HG03066 (cell line): ENCODE measurements around the gene SDCBP2.

ENCODE experiments used
- ATAC-seq: cut with Tn5 transposase; IDR thresholded peaks from one replicate; pipeline ENCODE4 v1.9.1; 2021; ENCODE audit warnings: low read depth; ENCODE audit not compliant: unreplicated experiment

Gene SDCBP2

DNA sequence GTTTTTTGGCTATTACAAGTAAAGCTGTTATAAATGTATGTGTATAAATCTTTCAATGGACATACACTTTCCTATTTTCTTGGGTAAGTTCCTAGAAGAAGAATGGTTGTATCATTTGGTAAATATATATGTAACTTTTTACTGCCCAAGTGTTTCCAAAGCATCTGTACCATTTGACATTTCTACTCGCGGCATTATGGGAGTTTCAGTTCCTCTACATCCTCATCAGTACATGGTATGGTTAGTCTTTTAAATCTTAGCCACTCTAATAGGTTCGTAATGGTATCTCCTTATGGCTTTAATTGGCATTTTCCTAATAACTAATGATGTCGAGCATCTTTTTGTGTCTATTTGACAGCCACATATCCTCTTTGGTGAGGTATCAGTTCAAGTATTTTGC lies 49.9 kb downstream of the SDCBP2 start:
- ATAC-seq: no peak

DNA sequence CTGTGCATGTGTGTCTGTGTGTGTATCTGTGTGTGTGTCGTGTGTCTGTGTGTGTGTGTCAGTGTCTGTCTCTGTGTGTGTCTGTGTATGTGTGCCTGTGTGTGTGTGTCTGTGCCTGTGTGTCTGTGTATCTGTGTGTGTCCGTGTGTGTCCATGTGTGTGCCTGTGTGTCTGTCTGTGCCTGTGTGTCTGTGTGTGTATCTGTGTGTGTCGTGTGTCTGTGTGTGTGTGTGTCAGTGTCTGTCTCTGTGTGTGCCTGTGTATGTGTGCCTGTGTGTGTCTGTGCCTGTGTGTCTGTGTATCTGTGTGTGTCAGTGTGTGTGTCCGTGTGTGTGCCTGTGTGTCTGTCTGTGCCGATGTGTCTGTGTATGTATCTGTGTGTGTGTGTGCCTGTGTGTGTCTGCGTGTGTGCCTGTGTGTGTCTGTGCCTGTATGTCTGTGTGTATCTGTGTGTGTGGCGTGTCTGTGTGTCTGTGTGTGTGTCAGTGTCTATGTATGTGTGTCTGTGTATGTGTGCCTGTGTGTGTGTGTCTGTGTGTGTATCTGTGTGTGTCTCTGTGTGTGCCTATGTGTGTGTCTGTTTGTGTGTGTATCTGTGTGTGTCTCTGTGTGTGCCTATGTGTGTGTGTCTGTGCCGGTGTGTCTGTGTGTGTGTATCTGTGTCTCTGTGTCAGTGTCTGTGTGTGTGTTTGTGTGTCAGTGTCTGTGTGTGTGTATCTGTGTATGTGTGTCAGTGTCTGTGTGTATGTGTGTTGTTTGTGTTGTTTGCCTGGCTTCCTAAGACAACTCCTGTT lies 51.2 kb downstream of the SDCBP2 start:
- ATAC-seq: no peak

DNA sequence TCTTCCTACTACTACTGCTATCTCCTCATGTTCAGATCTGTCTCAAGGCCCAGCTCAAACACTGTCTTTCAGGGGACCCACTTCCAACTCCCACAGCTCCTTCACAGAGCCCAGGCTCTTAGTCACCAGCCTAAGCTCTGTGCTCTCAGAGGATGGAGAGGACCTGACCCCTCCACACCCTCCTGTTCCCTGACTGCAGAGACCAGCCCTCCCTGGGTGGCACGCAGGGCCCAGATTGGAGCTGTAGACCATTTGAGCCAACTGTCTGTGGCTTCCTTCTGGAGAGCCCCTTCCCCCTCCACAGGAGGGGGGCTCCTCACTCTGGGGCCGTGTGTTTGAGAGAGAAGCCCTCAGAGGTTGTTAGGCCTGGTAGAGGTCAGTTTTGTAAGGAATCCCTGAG lies 53.0 kb downstream of the SDCBP2 start:
- ATAC-seq: no peak

DNA sequence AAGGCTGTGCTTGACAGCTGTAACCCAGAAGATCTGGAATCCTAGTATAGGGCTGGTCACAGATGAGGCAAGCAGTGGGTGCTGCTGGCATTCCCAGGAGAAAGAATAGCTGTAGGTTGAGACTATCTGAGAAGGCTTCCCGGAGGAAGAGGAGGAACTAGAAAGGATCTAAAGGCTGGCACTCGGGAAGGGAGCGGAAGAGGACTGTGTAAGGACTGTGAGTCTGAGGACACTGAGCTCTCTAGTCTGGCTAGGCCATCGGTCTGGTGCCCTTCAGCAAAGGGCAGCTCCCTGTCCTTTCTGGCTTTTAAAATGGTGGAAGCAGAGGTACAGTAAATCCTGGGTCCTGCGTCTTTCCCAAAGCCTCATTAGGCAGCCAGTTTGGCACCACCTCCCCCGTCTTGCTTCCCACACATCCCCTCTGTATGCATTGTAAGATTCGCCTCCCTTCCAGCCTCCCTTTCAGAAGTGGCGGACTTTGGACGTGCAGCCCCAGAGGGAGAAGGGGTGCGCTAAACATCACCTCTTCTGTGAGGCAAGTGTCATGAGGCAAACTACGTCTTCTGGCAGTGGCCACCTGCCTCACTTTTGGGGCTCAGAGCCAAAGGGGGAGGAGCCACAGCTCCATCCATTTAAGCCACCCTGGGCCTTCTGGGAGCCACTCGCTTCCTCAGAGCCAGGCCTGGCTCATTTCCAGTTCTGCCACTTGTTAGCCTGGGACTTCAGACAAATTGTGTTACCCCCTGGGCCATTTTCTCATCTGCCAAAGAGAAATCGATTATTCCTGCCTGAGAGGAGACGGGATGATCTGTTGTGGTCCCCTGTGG lies 54.2 kb downstream of the SDCBP2 start:
- no peak for ATAC-seq

DNA sequence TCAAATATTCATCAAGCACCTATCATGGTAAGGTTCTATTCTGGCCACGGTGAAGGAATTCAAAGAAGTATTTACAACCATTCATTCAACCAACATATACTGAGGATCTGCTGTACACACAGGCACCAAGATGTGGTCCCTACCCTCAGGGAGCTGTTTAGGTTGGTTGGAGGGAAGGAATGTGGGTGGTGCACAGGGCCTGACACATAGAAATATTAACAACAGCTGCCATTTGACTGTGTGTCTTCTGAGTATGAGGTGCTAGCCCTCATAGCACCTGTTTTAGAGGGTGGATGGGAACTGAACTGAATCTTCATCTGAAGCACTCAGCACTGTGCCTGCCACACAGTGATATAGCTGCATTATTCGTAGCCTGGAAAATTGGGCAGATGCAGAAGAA lies 55.6 kb downstream of the SDCBP2 start:
- ATAC-seq: no peak

DNA sequence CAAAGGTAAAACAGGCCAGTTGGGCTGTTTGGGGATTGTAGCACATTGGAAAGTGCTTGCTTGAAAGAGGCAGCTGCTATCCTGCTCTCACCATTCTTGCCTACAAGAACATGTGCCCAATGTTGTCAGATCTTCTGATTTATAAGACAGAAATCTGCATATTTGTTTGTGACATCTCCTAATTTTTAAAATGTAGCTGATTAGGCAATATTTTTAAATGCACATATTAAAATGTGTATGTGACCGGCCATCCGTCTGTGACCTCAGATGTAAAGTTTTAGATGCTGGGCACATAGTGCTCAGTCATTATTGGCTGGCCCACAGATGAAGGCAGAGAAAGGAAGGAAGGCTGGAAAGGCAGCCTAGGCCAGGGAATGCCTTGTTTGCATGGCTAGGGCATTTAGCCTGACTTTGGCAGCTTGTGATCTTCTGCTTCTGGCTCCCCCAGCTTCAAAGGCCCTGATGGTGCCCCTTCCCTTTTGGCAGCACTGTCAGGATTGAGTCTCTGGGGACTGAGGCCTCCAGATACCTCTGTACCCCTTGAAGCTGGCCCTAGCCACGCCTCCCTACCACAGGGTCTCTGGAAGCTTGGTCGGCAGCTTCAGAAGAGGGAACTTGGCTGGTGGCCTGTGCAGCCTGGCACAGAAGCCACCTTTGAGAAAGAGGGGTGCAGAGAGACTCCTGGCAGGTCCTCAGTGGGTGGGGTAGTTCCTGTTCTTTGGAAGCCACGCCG lies 56.4 kb downstream of the SDCBP2 start:
- no peak for ATAC-seq

DNA sequence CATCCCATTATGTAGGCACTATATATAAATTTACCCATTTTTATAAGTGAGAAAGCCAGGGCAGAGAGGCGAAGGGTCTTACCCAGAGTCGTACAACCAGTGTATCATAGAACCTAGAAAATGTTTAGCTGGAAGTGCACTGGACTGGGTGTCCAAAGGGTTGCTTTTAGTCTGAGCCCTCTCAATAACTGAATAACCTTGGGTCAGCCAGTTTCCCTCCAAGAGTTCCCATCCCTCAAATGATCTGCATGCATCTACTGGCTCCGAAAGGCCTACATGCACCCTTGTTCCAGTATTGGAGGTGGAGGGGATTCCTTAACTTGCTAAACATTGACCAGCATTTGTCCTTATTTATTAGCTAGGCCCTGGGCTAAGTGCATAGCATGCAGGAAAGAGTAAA lies 59.1 kb downstream of the SDCBP2 start:
- no peak for ATAC-seq

DNA sequence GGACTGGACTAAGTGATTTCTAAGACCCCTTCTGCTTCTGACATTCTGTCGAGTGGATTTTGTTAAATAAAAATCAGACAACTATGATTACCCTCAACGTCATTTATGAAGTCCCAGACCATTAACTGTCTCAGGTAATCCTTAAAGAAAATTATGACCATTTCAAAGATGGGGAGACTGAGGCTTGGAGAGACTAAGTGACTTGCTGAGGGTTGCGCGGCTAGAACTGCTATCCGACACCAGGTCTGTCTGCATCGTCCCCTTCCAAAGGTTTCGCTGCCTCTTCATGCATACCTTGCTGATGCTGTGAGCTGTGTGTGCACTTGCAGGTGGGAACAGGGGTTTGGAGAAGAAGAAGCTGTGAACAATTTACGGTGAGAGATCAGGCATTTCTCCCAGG lies 59.7 kb downstream of the SDCBP2 start:
- no peak for ATAC-seq

DNA sequence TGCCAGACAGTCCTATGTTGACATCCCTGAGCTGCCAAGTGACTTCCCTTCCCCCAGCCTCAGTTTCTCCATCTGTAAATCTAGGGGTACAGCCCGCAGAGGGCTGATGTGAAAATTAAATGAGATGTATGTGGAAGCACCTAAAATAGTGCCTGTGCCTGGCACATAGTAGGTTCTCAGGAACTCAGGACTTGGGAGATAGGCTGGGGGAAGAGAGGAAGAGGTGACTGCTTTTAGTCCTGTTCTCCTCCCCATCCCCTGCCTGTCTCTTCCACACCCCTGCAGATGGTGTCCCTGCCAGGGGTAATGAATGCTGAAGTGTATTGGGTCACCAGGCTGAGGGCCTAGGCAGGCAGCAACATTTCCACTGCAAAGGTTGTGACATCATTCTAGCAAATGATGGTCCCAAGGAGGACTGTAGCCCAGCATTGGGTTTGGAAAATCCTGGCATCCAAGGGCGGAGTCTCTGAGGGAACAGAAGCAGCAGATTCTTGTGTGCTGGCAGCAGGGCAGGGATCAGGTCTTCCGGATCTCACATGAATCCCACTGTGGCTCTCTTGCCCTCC lies 61.0 kb downstream of the SDCBP2 start:
- no peak for ATAC-seq

DNA sequence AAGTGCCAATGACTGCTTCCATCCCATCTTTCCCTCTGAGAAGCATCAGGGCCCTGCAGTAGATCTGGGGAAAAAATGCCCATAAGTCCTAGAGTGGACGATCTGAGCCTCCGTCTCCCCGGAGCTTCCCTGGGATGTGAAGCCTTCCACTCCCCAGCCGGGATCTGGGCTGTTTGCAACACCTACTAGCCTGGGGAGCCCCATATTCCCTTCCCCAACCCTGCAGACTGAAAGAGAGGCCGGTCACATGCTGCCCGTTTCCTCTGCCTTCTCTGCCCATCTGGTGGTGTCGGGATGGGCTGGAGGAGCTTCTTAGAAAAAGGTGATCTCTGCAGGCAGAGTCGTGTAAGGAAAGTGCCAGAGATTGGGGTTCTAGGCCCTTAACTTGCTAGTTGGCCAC lies 61.8 kb downstream of the SDCBP2 start:
- ATAC-seq: no peak

DNA sequence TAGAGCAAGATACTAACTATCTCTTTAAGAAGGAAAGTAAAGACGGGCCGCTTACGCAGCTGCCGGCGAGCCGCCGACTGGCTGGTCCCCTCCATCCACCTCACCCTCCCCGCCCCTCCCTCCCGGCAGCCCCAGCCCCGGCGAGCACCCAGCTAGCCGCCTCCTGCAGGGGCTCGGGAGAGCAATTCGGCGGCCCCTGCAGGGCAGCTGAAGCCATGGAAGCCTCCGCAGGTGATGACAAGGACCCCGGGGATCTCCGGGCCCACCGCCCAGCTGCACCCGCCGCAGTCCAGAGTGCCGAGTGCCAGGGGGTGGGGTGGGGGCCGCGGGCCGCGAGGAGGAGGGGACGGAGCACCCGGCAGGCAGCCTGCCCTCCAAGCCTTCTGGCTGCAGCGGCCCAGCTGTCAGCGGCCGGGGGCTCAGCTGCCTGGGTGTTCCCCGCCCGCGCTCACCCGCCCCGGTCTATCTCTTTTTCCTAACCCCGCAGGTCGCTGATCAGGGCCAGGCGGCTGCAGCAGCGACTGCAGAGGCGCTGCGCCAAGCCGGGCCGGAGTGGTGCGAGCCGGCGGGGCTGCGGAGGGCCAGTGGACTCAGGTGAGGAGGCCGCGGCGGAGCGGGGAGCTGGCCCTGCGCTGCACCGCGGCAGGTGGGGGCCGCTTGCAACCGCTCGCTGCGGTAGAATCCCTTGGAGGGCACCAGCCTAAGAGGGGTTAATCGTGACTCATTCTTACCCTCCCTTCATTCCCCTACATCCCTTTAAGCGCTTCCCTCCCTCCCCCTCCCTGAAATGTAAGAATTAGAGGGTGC lies 62.6 kb downstream of the SDCBP2 start, which contains the start of gene SNPH:
TSS of gene SNPH (plus strand) at position 128 of the 807 bp plus-strand sequence. CDS start 29,946 bp downstream, outside the sequence.
- ATAC-seq: no peak

DNA sequence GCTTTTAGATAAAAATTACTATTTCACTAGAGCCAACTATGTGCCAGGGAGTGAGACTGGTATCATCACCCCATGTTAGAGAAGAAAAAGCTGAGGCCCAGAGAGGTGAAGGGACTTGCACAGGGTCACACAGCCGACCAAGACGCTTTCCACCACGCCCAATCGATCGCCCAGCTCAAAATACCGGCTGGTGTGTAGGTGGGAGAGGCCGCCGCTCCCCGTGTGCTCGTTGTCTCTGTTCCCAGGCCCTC lies 63.1 kb downstream of the SDCBP2 start:
- ATAC-seq: no peak

DNA sequence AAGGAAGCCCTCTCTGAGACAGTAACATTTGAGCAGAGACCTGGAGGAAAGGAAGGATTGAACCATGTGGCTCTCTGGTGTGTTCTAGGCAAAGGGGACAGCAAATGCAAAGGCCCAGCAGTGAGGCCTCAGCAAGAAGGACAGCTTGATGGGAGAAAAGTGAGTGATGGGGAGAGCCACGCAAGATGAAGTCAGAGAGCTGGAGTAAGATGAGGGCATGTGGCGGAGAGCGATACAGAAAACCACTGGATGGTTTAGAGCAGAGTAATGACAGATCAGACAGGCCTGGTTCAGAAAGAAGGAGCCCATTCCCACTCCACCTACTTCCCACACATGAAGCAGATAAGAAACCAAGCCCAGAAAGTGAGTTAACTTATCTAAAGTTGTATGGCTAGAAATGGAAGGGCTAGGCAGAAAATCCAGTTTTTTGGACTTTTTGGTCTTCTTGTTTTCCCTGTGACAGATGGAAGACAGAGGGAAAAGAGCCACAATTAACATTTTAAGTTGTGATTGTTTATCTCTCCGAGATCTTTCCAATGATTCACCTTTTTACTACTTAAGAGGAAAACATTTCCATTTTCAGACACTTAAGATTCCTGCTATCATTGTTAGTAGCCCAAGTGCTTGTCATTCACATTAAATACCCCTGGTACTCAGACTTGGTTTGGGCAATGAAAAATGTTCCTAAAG lies 63.6 kb downstream of the SDCBP2 start:
- no peak for ATAC-seq

DNA sequence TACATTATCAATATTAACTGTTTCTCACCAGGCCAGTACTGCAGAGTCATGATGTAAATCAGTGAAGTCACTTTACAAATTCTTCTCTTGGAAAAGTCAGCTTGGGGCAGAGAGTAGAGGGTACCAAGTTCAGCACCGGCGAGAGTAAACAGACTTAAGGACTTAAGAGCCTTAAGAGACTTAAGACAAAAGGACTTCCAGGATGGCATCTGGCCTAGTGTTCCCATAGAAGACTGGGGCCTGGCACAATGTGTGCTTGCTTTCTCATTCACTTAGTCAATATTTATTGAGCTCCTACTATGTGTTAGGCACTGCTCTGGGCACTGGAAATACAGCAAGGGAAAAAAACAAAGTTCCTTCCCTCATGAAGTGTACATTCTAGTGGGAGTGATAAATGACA lies 64.2 kb downstream of the SDCBP2 start:
- ATAC-seq: no peak

DNA sequence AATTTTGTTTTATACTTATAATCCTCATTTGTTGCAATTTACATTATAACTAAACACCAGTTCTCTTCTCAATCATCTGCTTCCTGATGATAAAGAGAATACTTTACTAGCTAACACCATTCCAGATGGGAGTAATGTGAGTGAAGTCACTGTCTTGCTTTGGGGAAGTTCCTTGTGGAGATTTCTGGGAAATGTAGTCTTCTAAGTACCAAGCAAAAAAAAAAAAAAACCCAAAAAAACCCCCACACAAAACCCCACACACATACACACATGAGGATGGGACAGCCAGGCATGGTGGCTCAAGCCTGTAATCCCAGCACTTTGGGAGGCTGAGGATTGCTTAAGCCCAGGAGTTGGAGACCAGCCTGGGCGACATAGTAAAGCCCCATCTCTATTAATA lies 65.1 kb downstream of the SDCBP2 start:
- no peak for ATAC-seq
